H1 (cell line): ENCODE results near the gene MSI2. TPM values are rescaled to one million over a fixed set of nuclear protein-coding genes. Genes with fewer than 3 reads are reported as not detected.

Experiments
- CTCF ChIA-PET: fragments of 300-600 bp; sonication (Branson Sonifier 250); formaldehyde crosslinking; loops from one replicate; lab custom pipeline; 2021; ENCODE audit not compliant: partially characterized antibody; lab: Charles Lee
- POLR2A ChIA-PET: fragments of 300-600 bp; sonication (Branson Sonifier 250); formaldehyde crosslinking; loops from one replicate; lab custom pipeline; 2021; ENCODE audit warnings: inconsistent platforms; ENCODE audit not compliant: partially characterized antibody; lab: Charles Lee
- DNase-seq, 2 experiments: peaks; one replicate each; pipeline versions ENCODE4 v3.0.0 to v3.0.0-alpha.2; 2010 to 2022; ENCODE audit warnings: low spot score in 2 of 2, low read depth in 1 of 2, mixed read lengths in 1 of 2
- FAIRE-seq: peaks from 2 replicates; lab custom pipeline; 2011; peaks lifted over from hg19 to GRCh38; lab: Jason Lieb, UNC
- H2AFZ ChIP-seq: 2 replicates; pipeline ENCODE4 v1.8.1; 2012; ENCODE audit warnings: low read length, inconsistent platforms
- H2AK5ac ChIP-seq: 2 replicates; pipeline ENCODE4 v1.6.1; 2013; ENCODE audit warnings: low read depth, low read length
- H2BK120ac ChIP-seq: replicated peaks from 2 replicates; pipeline ENCODE3; 2013; ENCODE audit warnings: low read depth, low read length, inconsistent platforms
- H2BK12ac ChIP-seq: 2 replicates; pipeline ENCODE4 v1.6.1; 2013; ENCODE audit warnings: low read depth, low read length
- H2BK15ac ChIP-seq: 2 replicates; pipeline ENCODE4 v1.6.1; 2013; ENCODE audit warnings: low read length
- H2BK20ac ChIP-seq: 2 replicates; pipeline ENCODE4 v1.6.1; 2013; ENCODE audit warnings: low read length
- H2BK5ac ChIP-seq: 2 replicates; pipeline ENCODE4 v1.6.1; 2013; ENCODE audit warnings: low read depth, low read length
- H3K14ac ChIP-seq: 2 replicates; pipeline ENCODE4 v1.6.1; 2013; ENCODE audit warnings: inconsistent platforms; ENCODE audit not compliant: insufficient read length
- H3K18ac ChIP-seq: 2 replicates; pipeline ENCODE4 v1.6.1; 2013; ENCODE audit warnings: low read length; ENCODE audit errors: extremely low read depth
- H3K23ac ChIP-seq: 2 replicates; pipeline ENCODE4 v1.6.1; 2013; ENCODE audit warnings: inconsistent platforms; ENCODE audit not compliant: insufficient read length
- H3K23me2 ChIP-seq: 2 replicates; pipeline ENCODE4 v1.6.1; 2013; ENCODE audit warnings: low read depth, low read length
- H3K27ac ChIP-seq: 2 replicates; pipeline ENCODE4 v1.6.1; 2011; ENCODE audit warnings: low read depth, low read length, inconsistent platforms
- H3K27me3 ChIP-seq, 4 experiments: replicated peaks in 1 of 4; 1 replicate in 1 of 4; 2 replicates in 3 of 4; pipeline versions ENCODE4 v1.6.1 to v1.8.1; 2011 to 2013; ENCODE audit warnings: low read length in 3 of 4, mild to moderate bottlenecking in 3 of 4, inconsistent platforms in 2 of 4, mixed read lengths in 2 of 4, moderate library complexity in 1 of 4; ENCODE audit not compliant: control insufficient read depth in 3 of 4, insufficient read depth in 3 of 4; ENCODE audit errors: extremely low read depth in 1 of 4
- H3K36me3 ChIP-seq, 4 experiments: 2 replicates each; pipeline versions ENCODE4 v1.6.1 to v1.8.1; 2011 to 2013; ENCODE audit warnings: mild to moderate bottlenecking in 4 of 4, low read length in 3 of 4, moderate library complexity in 2 of 4, control low read depth in 1 of 4, inconsistent platforms in 1 of 4; ENCODE audit not compliant: insufficient read depth in 4 of 4, control insufficient read depth in 2 of 4
- H3K4ac ChIP-seq: replicated peaks from 2 replicates; pipeline ENCODE3; 2013; ENCODE audit warnings: low read length, low read depth, mixed read lengths, inconsistent platforms; ENCODE audit not compliant: insufficient read length
- H3K4me1 ChIP-seq, 4 experiments: replicated peaks in 1 of 4; 1 replicate in 1 of 4; 2 replicates in 3 of 4; pipeline versions ENCODE4 v1.6.1 to v1.8.1; 2011 to 2013; ENCODE audit warnings: low read length in 3 of 4, inconsistent platforms in 2 of 4, mixed read lengths in 1 of 4; ENCODE audit not compliant: insufficient read depth in 4 of 4, control insufficient read depth in 3 of 4
- H3K4me2 ChIP-seq, 2 experiments: 2 replicates each; pipeline versions ENCODE4 v1.6.1 to v1.8.1; 2011 to 2013; ENCODE audit warnings: low read depth in 2 of 2, low read length in 2 of 2, control low read depth in 1 of 2, inconsistent platforms in 1 of 2, mild to moderate bottlenecking in 1 of 2; ENCODE audit not compliant: insufficient read depth in 1 of 2
- H3K4me3 ChIP-seq, 4 experiments: fragments of 200-600, 300-600 bp in 1 of 4; sonication (generic), shearing (Covaris generic), sonication (Bioruptor Twin) in 1 of 4; 2 replicates each; pipeline versions ENCODE4 v1.5.1 to v1.8.1; 2011 to 2016; ENCODE audit warnings: low read length in 4 of 4, low read depth in 3 of 4, control low read depth in 2 of 4, inconsistent platforms in 2 of 4, mild to moderate bottlenecking in 2 of 4, mixed read lengths in 1 of 4, moderate library complexity in 1 of 4; ENCODE audit not compliant: insufficient read depth in 2 of 4; ENCODE audit errors: extremely low read depth in 1 of 4
- H3K56ac ChIP-seq: replicated peaks from 2 replicates; pipeline ENCODE3; 2013; ENCODE audit warnings: low read depth, mild to moderate bottlenecking, mixed read lengths, low read length, inconsistent platforms; ENCODE audit not compliant: insufficient read length
- H3K79me1 ChIP-seq: 2 replicates; pipeline ENCODE4 v1.6.1; 2013; ENCODE audit warnings: low read depth, low read length, control low read depth
- H3K79me2 ChIP-seq, 2 experiments: 2 replicates each; pipeline versions ENCODE4 v1.6.1 to v1.8.1; 2012 to 2013; ENCODE audit warnings: low read length in 2 of 2, mild to moderate bottlenecking in 2 of 2, inconsistent platforms in 1 of 2; ENCODE audit not compliant: insufficient read depth in 2 of 2, control insufficient read depth in 1 of 2
- H3K9ac ChIP-seq, 4 experiments: replicated peaks in 1 of 4; 1 replicate in 1 of 4; 2 replicates in 3 of 4; pipeline versions ENCODE4 v1.6.1 to v1.8.1; 2011 to 2013; ENCODE audit warnings: low read depth in 3 of 4, low read length in 3 of 4, control low read depth in 2 of 4, mild to moderate bottlenecking in 2 of 4, moderate library complexity in 2 of 4, inconsistent platforms in 1 of 4; ENCODE audit errors: extremely low read depth in 1 of 4
- H3K9me3 ChIP-seq, 2 experiments: 2 replicates each; pipeline versions ENCODE4 v1.6.1 to v1.8.1; 2012 to 2013; ENCODE audit warnings: mild to moderate bottlenecking in 2 of 2, moderate library complexity in 2 of 2, control low read depth in 1 of 2, inconsistent platforms in 1 of 2, low read depth in 1 of 2, low read length in 1 of 2, mixed read lengths in 1 of 2; ENCODE audit not compliant: insufficient read depth in 2 of 2
- H4K20me1 ChIP-seq, 2 experiments: replicated peaks in 1 of 2; 2 replicates each; pipeline versions ENCODE3 to v1.8.1; 2011 to 2013; ENCODE audit warnings: inconsistent platforms in 2 of 2, low read length in 2 of 2, mild to moderate bottlenecking in 1 of 2; ENCODE audit not compliant: insufficient read depth in 2 of 2, control insufficient read depth in 1 of 2
- H4K5ac ChIP-seq: 2 replicates; pipeline ENCODE4 v1.6.1; 2013; ENCODE audit warnings: low read length, low read depth, mixed read lengths, inconsistent platforms; ENCODE audit not compliant: insufficient read length
- H4K8ac ChIP-seq: 2 replicates; pipeline ENCODE4 v1.8.0; 2013; ENCODE audit warnings: mild to moderate bottlenecking, moderate library complexity, low read length, inconsistent platforms; ENCODE audit not compliant: insufficient read depth; ENCODE audit errors: extremely low read depth
- H4K91ac ChIP-seq: replicated peaks from 2 replicates; pipeline ENCODE3; 2013; ENCODE audit warnings: low read length, mixed read lengths, inconsistent platforms; ENCODE audit not compliant: insufficient read length
- BRCA1 ChIP-seq: IDR thresholded peaks from 2 replicates; pipeline ENCODE4 v1.6.1; 2012; ENCODE audit warnings: low read depth, low read length, improper control_type of control experiment
- CTBP2 ChIP-seq: IDR thresholded peaks from 2 replicates; pipeline ENCODE4 v1.7.0; 2011; ENCODE audit warnings: borderline replicate concordance, mild to moderate bottlenecking, moderate library complexity, mixed read lengths, low read length; ENCODE audit not compliant: insufficient read depth, insufficient read length
- GABPA ChIP-seq: IDR thresholded peaks from 2 replicates; pipeline ENCODE4 v1.6.1; 2011; ENCODE audit warnings: mild to moderate bottlenecking, low read length, moderate library complexity, borderline replicate concordance; ENCODE audit not compliant: insufficient read depth
- KDM5A ChIP-seq: fragments of 200-600 bp; IDR thresholded peaks from 2 replicates; pipeline ENCODE4 v1.7.1; 2012; ENCODE audit warnings: mild to moderate bottlenecking, low read length, inconsistent platforms, mixed read lengths
- TAF1 ChIP-seq: IDR thresholded peaks from 2 replicates; pipeline ENCODE4 v1.6.1; 2011; ENCODE audit warnings: mild to moderate bottlenecking, low read depth, low read length
- WGBS, 2 experiments: shearing (Covaris generic) in 1 of 2; methylation state at CpG; one replicate each; pipeline versions ENCODE4 v1.1.6 to v1.1.7; 2013 to 2015; ENCODE audit warnings: low lambda C conversion rate in 2 of 2, mixed read lengths in 2 of 2, inconsistent platforms in 1 of 2, low coverage in 1 of 2, missing lambda C conversion rate in 1 of 2; ENCODE audit not compliant: insufficient replicate concordance in 2 of 2, insufficient coverage in 1 of 2, insufficient read length in 1 of 2; ENCODE audit errors: extremely low coverage in 1 of 2, missing lambda C conversion rate in 1 of 2; 5-methylcytosine and 5-hydroxymethylcytosine counted together
- polyA plus RNA-seq, 7 experiments: library from polyadenylated mRNA; depleted of rRNA in 3 of 7; stranded (reverse) in 5 of 7; unstranded in 2 of 7; fragments of >200 nt in 5 of 7; fragments of 200-250 nt in 2 of 7; gene quantifications; 1 replicate in 5 of 7; 2 replicates in 1 of 7; 4 replicates in 1 of 7; pipeline versions ENCODE4 v1.2.1 to v1.2.3, GENCODE V29; 2011 to 2013; ENCODE audit warnings: missing spikeins in 2 of 7, mixed read lengths in 2 of 7
- total RNA-seq: library from RNA; stranded (reverse); fragmentation: NEBNext Ultra II Directional; extraction: Animal tissue kit (Norgen Biotek cat#: 25700); gene quantifications from 2 replicates; pipeline ENCODE4 v1.2.1, GENCODE V29; 2021

MSI2 gene
- total and polyA plus RNA-seq, 2 of the 8 experiments (the other 6 are each of a cell fraction or from before 2014, with no cell fraction given): 36.7 to 80.6 TPM

DNA sequence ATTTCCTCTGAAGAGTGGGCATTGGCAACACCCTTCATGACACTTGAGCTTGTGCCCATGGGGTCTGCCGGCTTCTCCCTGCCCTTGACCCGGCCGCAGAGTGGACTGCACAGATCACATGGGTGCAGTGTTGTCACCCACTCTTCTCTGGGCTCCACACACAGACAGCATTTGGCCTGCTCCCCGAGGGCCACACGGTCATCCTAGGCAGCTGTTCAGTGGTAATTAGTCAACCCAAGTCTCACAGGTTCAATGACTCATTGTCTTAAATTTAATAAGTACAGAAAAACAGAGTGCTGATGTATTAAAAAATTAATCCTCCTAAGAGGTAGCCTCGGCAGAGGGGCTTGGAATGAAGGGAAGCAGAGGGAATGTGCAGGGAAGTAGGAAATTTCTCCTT is 204.8 kb downstream of the MSI2 start:
- POLR2A ChIA-PET: interaction anchor here (1.7 to 1.8 kb wide), 2 partner anchors 10 kb away, joined by 4 to 5 read pairs; no protein-coding TSS in a partner anchor
- H3K79me2 ChIP-seq: peaks cover 0 to 7% of the 10 kb centered on the region in 2 experiments; a peak in 1 of 4 replicates
- no peaks in the 10 kb centered on the region; the same call in 1 of the 2 replicates for H3K79me1 ChIP-seq

More for the DNA sequence above, 204.8 kb downstream of the MSI2 start:
- no peaks in the 10 kb centered on the region for H3K27me3 ChIP-seq
- TF ChIP-seq CTBP2 (no peak), TAF1 (no peak), GABPA (no peak), BRCA1 (no peak), KDM5A (no peak)
- no peak overlapping the region for H3K27ac ChIP-seq
- no peak overlapping the region for H3K4me3 ChIP-seq
- no peak overlapping the region for H4K91ac ChIP-seq
- no peak overlapping the region for H3K23ac ChIP-seq
- no peaks in the 10 kb centered on the region for H4K20me1 ChIP-seq
- H3K9me3 ChIP-seq: no peaks in the 10 kb centered on the region
- H3K9ac ChIP-seq: no peak overlapping the region
- peak overlapping the region; percentile 27; the same call in 1 of the 2 replicates for H2BK20ac ChIP-seq
- no peak overlapping the region for H3K14ac ChIP-seq
- H2BK12ac ChIP-seq: no peak overlapping the region
- peaks cover 3% of the 10 kb centered on the region; the same call in 1 of the 2 replicates for H3K23me2 ChIP-seq
- no peak overlapping the region for H3K56ac ChIP-seq
- no peak overlapping the region for H4K5ac ChIP-seq
- 0 out of 2 replicates have a peak overlapping the region, but pooled peaks have one; percentile 46 for H2BK15ac ChIP-seq
- no peaks in the 10 kb centered on the region for H3K36me3 ChIP-seq
- DNase-seq: no peak
- peak overlapping the region; percentile 27 for H2BK5ac ChIP-seq
- H3K4me1 ChIP-seq: peaks cover 4 to 16% (median 8%) of the 10 kb centered on the region in 4 experiments
- H2AFZ ChIP-seq: no peak overlapping the region
- WGBS, 2 experiments: 91% methylated on average over 6 of the region's 6 CpGs; no CpG with 5 or more reads in 1 of the 2 experiments
- H3K4ac ChIP-seq: no peak overlapping the region
- no peak for FAIRE-seq
- H2BK120ac ChIP-seq: no peak overlapping the region
- no peak overlapping the region for H3K4me2 ChIP-seq
- no peak overlapping the region for H2AK5ac ChIP-seq
- H4K8ac ChIP-seq: no peak overlapping the region
- CTCF ChIA-PET: interaction anchor here (1.0 to 2.6 kb wide), 6 partner anchors 11 to 91 kb away, joined by 3 to 16 read pairs (median 4); no protein-coding TSS in a partner anchor
- no peak overlapping the region for H3K18ac ChIP-seq
